HepG2 (cell line): ENCODE data around the gene PAMR1. TPM values are rescaled to one million over a fixed set of nuclear protein-coding genes. Genes with fewer than 3 reads are reported as not detected.

ENCODE experiments used
- ADNP ChIP-seq: sonication (generic); formaldehyde crosslinking; IDR thresholded peaks from 2 replicates; pipeline ENCODE4 v1.4.0; 2020; ENCODE audit warnings: missing genetic modification reagents
- AKAP8 ChIP-seq: sonication (generic); formaldehyde crosslinking; IDR thresholded peaks from 2 replicates; pipeline ENCODE4 v1.5.1; 2020; ENCODE audit warnings: mild to moderate bottlenecking, missing genetic modification reagents
- ATM ChIP-seq: fragments of 450-650 bp; IDR thresholded peaks from 2 replicates; pipeline ENCODE4 v1.7.1; 2017; ENCODE audit warnings: mild to moderate bottlenecking, borderline replicate concordance
- BORCS8-MEF2B ChIP-seq: sonication (generic); formaldehyde crosslinking; IDR thresholded peaks from 2 replicates; pipeline ENCODE4 v1.8.0; 2022; ENCODE audit warnings: mild to moderate bottlenecking, missing genetic modification reagents
- EED ChIP-seq: sonication (generic); formaldehyde crosslinking; IDR thresholded peaks from 2 replicates; pipeline ENCODE4 v1.5.0; 2020; ENCODE audit warnings: mild to moderate bottlenecking, missing genetic modification reagents
- FOXM1 ChIP-seq: sonication (generic); formaldehyde crosslinking; IDR thresholded peaks from 2 replicates; pipeline ENCODE4 v1.5.0; 2020; ENCODE audit warnings: missing genetic modification reagents
- GPN1 ChIP-seq: sonication (generic); formaldehyde crosslinking; IDR thresholded peaks from 2 replicates; pipeline ENCODE4 v1.5.1; 2020; ENCODE audit warnings: missing genetic modification reagents, borderline replicate concordance
- HDAC2 ChIP-seq: sonication (generic); formaldehyde crosslinking; IDR thresholded peaks from 2 replicates; pipeline ENCODE4 v1.4.0; 2020; ENCODE audit warnings: missing genetic modification reagents
- HES4 ChIP-seq: sonication (generic); formaldehyde crosslinking; IDR thresholded peaks from 2 replicates; pipeline ENCODE4 v1.9.0; 2021; ENCODE audit warnings: mild to moderate bottlenecking, missing genetic modification reagents, borderline replicate concordance
- HNRNPL ChIP-seq: fragments of 200-400 bp; formaldehyde crosslinking; IDR thresholded peaks from 2 replicates; pipeline ENCODE4 v1.6.1; 2017; ENCODE audit warnings: mild to moderate bottlenecking, low read depth, low read length
- IRF2 ChIP-seq: IDR thresholded peaks from 2 replicates; pipeline ENCODE4 v1.6.1; 2018; ENCODE audit warnings: missing genetic modification reagents, missing compliant biosample characterization
- ISL2 ChIP-seq: sonication (generic); formaldehyde crosslinking; IDR thresholded peaks from 2 replicates; pipeline ENCODE4 v1.5.0; 2020; ENCODE audit warnings: missing genetic modification reagents
- KLF11 ChIP-seq: IDR thresholded peaks from 2 replicates; pipeline ENCODE4 v1.6.1; 2016; ENCODE audit warnings: missing compliant biosample characterization
- SALL1 ChIP-seq: sonication (generic); formaldehyde crosslinking; IDR thresholded peaks from 2 replicates; pipeline ENCODE4 v1.8.0; 2022; ENCODE audit warnings: mild to moderate bottlenecking, missing genetic modification reagents
- TGIF2 ChIP-seq: IDR thresholded peaks from 2 replicates; pipeline ENCODE4 v1.6.1; 2016; ENCODE audit warnings: control low read depth, missing compliant biosample characterization
- ZNF124 ChIP-seq: sonication (generic); formaldehyde crosslinking; IDR thresholded peaks from 2 replicates; pipeline ENCODE4 v1.4.0; 2020; ENCODE audit warnings: missing genetic modification reagents
- ZNF30 ChIP-seq: sonication (generic); formaldehyde crosslinking; IDR thresholded peaks from 2 replicates; pipeline ENCODE4 v1.5.0; 2020; ENCODE audit warnings: mild to moderate bottlenecking, missing genetic modification reagents
- ZNF629 ChIP-seq: sonication (generic); formaldehyde crosslinking; conservative IDR thresholded peaks from 2 replicates; pipeline ENCODE4 v1.5.0; 2020; ENCODE audit warnings: missing genetic modification reagents
- ZNF670 ChIP-seq: sonication (generic); formaldehyde crosslinking; IDR thresholded peaks from 2 replicates; pipeline ENCODE4 v1.8.0; 2022; ENCODE audit warnings: mild to moderate bottlenecking, missing genetic modification reagents, borderline replicate concordance
- ZNF703 ChIP-seq: sonication (generic); formaldehyde crosslinking; IDR thresholded peaks from 2 replicates; pipeline ENCODE4 v1.5.1; 2020; ENCODE audit warnings: missing genetic modification reagents, mild to moderate bottlenecking, moderate library complexity, borderline replicate concordance
- polyA plus RNA-seq, 8 experiments: library from polyadenylated mRNA; depleted of rRNA in 3 of 8; stranded (reverse) in 7 of 8; unstranded in 1 of 8; fragments of >200 nt; fragmentation: Illumina TruSeq in 4 of 8; extraction: Trizol in 4 of 8; gene quantifications; 2 replicates each; pipeline versions ENCODE4 v1.2.1 to v1.2.3, GENCODE V29; 2011 to 2016; ENCODE audit warnings: low read depth in 4 of 8, missing spikeins in 1 of 8, mixed read lengths in 1 of 8; ENCODE audit not compliant: insufficient read depth in 1 of 8
- total RNA-seq, 5 experiments: library from RNA; depleted of rRNA; stranded (reverse); fragments of >200 nt; fragmentation: Illumina TruSeq; extraction: Trizol; gene quantifications; 2 replicates each; pipeline ENCODE4 v1.2.3, GENCODE V29; 2016; ENCODE audit warnings: low read depth in 1 of 5
- TF ChIP-seq, protein P1 (sequence below): IDR thresholded peaks from 2 replicates; pipeline ENCODE4 v1.6.1; 2018; ENCODE audit warnings: missing genetic modification reagents, mild to moderate bottlenecking, missing compliant biosample characterization
- TF ChIP-seq, protein P2 (sequence below): sonication (generic); formaldehyde crosslinking; IDR thresholded peaks from 2 replicates; pipeline ENCODE4 v1.4.0; 2020; ENCODE audit warnings: mild to moderate bottlenecking, missing genetic modification reagents
- TF ChIP-seq, protein P3 (sequence below): sonication (generic); formaldehyde crosslinking; IDR thresholded peaks from 2 replicates; pipeline ENCODE4 v1.8.0; 2022; ENCODE audit warnings: mild to moderate bottlenecking, missing genetic modification reagents, moderate library complexity
- TF ChIP-seq, protein P4 (sequence below): sonication (generic); formaldehyde crosslinking; IDR thresholded peaks from 2 replicates; pipeline ENCODE4 v1.8.0; 2022; ENCODE audit warnings: missing genetic modification reagents, low read depth, mild to moderate bottlenecking, borderline replicate concordance

The PAMR1 gene
- total and polyA plus RNA-seq, 2 of the 13 experiments (the other 11 are each of a cell fraction or from before 2014, with no cell fraction given) = not detected

DNA sequence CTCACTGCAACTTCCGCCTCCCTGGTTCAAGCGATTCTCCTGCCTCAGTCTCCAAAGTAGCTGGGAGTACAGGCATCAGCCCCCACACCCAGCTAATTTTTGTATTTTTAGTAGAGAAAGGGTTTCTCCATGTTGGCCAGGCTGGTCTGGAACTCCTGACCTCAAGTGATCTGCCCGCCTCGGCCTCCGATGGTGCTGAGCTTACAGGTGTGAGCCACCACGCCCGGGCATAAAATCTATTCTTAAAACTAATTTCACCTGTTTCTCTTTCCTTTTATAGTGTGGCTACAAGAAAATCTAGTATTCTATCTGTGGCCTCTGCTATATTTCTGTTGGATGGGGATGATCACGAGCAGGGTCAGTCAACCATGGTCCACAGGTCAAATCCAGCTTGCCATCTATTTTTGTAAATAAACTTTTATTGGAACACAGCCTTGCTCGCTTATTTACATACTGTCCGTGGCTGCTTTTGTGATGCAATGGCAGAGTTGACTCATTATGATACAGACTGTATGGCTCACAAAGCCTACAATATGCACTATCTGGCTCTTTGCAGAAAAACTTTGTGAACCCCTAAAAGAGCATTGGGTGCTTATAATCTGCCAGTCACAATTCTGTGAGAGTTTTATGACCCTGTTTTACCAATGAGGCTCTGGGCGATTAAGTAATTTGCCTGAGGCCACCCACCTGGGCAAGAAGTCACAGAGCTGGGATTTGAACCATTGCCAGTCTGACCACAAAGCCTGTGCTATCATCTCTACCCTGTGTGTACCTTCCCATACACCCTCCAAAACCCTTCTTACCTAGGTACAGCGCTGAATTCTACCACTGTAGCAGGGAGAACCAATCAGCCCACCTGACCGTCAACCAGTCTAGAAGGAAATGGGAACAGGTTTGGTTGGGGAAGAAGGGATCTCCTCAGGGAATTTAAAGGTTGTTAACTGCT, 134.4 kb downstream of the PAMR1 start (continued):
- no peak for TF ChIP-seq BORCS8-MEF2B (CRISPR knock-in tag)
- no peak for TF ChIP-seq FOXM1 (CRISPR knock-in tag)
- TF ChIP-seq ATM = no peak
- TF ChIP-seq IRF2 (CRISPR knock-in tag) = 0 out of 2 replicates have a peak, but pooled peaks have one; percentile 17
- no peak for TF ChIP-seq ZNF30
- TF ChIP-seq ZNF670 (CRISPR knock-in tag) = 0 out of 2 replicates have a peak, but pooled peaks have one; percentile 9
- TF ChIP-seq GPN1 (CRISPR knock-in tag) = no peak
- no peak for TF ChIP-seq AKAP8
- TF ChIP-seq ZNF703 (CRISPR knock-in tag) = no peak
- TF ChIP-seq SALL1 (CRISPR knock-in tag) = peak; percentile 60; the same call in 1 of the 2 replicates
- no peak for TF ChIP-seq TGIF2
- TF ChIP-seq KLF11 (CRISPR knock-in tag) = no peak
- TF ChIP-seq, protein P1, sequence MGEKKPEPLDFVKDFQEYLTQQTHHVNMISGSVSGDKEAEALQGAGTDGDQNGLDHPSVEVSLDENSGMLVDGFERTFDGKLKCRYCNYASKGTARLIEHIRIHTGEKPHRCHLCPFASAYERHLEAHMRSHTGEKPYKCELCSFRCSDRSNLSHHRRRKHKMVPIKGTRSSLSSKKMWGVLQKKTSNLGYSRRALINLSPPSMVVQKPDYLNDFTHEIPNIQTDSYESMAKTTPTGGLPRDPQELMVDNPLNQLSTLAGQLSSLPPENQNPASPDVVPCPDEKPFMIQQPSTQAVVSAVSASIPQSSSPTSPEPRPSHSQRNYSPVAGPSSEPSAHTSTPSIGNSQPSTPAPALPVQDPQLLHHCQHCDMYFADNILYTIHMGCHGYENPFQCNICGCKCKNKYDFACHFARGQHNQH (CRISPR knock-in tag) = no peak
- TF ChIP-seq ZNF124 (CRISPR knock-in tag) = no peak
- peak; percentile 62 for TF ChIP-seq ZNF629 (CRISPR knock-in tag)
- TF ChIP-seq, protein P2, sequence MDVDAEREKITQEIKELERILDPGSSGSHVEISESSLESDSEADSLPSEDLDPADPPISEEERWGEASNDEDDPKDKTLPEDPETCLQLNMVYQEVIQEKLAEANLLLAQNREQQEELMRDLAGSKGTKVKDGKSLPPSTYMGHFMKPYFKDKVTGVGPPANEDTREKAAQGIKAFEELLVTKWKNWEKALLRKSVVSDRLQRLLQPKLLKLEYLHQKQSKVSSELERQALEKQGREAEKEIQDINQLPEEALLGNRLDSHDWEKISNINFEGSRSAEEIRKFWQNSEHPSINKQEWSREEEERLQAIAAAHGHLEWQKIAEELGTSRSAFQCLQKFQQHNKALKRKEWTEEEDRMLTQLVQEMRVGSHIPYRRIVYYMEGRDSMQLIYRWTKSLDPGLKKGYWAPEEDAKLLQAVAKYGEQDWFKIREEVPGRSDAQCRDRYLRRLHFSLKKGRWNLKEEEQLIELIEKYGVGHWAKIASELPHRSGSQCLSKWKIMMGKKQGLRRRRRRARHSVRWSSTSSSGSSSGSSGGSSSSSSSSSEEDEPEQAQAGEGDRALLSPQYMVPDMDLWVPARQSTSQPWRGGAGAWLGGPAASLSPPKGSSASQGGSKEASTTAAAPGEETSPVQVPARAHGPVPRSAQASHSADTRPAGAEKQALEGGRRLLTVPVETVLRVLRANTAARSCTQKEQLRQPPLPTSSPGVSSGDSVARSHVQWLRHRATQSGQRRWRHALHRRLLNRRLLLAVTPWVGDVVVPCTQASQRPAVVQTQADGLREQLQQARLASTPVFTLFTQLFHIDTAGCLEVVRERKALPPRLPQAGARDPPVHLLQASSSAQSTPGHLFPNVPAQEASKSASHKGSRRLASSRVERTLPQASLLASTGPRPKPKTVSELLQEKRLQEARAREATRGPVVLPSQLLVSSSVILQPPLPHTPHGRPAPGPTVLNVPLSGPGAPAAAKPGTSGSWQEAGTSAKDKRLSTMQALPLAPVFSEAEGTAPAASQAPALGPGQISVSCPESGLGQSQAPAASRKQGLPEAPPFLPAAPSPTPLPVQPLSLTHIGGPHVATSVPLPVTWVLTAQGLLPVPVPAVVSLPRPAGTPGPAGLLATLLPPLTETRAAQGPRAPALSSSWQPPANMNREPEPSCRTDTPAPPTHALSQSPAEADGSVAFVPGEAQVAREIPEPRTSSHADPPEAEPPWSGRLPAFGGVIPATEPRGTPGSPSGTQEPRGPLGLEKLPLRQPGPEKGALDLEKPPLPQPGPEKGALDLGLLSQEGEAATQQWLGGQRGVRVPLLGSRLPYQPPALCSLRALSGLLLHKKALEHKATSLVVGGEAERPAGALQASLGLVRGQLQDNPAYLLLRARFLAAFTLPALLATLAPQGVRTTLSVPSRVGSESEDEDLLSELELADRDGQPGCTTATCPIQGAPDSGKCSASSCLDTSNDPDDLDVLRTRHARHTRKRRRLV (CRISPR knock-in tag) = no peak
- TF ChIP-seq HNRNPL = no peak
- TF ChIP-seq, protein P3, sequence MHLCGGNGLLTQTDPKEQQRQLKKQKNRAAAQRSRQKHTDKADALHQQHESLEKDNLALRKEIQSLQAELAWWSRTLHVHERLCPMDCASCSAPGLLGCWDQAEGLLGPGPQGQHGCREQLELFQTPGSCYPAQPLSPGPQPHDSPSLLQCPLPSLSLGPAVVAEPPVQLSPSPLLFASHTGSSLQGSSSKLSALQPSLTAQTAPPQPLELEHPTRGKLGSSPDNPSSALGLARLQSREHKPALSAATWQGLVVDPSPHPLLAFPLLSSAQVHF (CRISPR knock-in tag) = no peak
- TF ChIP-seq HDAC2 (CRISPR knock-in tag) = peak; percentile 55
- TF ChIP-seq HES4 = no peak
- TF ChIP-seq, protein P4, sequence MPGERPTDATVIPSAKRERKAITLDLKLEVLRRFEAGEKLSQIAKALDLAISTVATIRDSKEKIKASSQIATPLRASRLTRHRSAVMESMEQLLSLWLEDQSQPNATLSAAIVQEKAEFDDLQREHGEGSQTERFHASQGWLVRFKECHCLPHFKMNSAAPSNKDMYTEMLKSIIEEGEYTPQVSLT (CRISPR knock-in tag) = no peak
- no peak for TF ChIP-seq ADNP (CRISPR knock-in tag)
- no peak for TF ChIP-seq EED (CRISPR knock-in tag)
- TF ChIP-seq ISL2 (CRISPR knock-in tag) = 0 out of 2 replicates have a peak, but pooled peaks have one; percentile 29
